Lower lobe of right lung (tissue), 2 donors: ENCODE measurements around the gene CSRP3. TPM values are rescaled to one million over a fixed set of nuclear protein-coding genes. Genes with fewer than 3 reads are reported as not detected.
"Not testable (repeated sequence)": the region's sequence is repeated elsewhere in the genome, so short reads cannot be mapped to it uniquely, and the experiment has no call there.

Experiments used
- ATAC-seq, 2 donors: fragments of 200-7000 bp; cut with Tn5 transposase; one replicate each; pipeline ENCODE4 v1.9.1; 2020 to 2022; ENCODE audit warnings: mild to moderate bottlenecking in 2 of 2, moderate library complexity in 2 of 2
- DNase-seq: peaks from one replicate; pipeline ENCODE4 v3.0.0-alpha.2; 2020
- H3K27ac ChIP-seq: fragments of 200-600 bp; one replicate; pipeline ENCODE4 v1.8.0; 2022
- H3K27me3 ChIP-seq: fragments of 200-600 bp; one replicate; pipeline ENCODE4 v1.8.0; 2022; ENCODE audit warnings: low read depth
- H3K36me3 ChIP-seq: fragments of 200-600 bp; one replicate; pipeline ENCODE4 v1.8.0; 2022; ENCODE audit warnings: mild to moderate bottlenecking
- H3K4me1 ChIP-seq: fragments of 200-600 bp; one replicate; pipeline ENCODE4 v1.8.0; 2022
- H3K4me3 ChIP-seq: fragments of 200-600 bp; one replicate; pipeline ENCODE4 v1.8.0; 2022; ENCODE audit warnings: mild to moderate bottlenecking
- H3K9me3 ChIP-seq: fragments of 200-600 bp; one replicate; pipeline ENCODE4 v1.8.0; 2022
- CTCF ChIP-seq: fragments of 200-600 bp; IDR thresholded peaks from one replicate; pipeline ENCODE4 v1.8.0; 2022; ENCODE audit warnings: antibody characterized with exemption, mild to moderate bottlenecking
- intact Hi-C: fragments of 100-400 bp; cut with DNase I; formaldehyde crosslinking; loops from one replicate; pipeline ENCODE4 v1.11.0; 2022
- total RNA-seq: library from RNA; stranded (reverse); fragmentation: NEBNext Ultra II Directional; extraction: Animal tissue kit (Norgen Biotek cat#: 25700); gene quantifications from one replicate; pipeline ENCODE4 v1.2.1, GENCODE V29; 2021
- donor health status: DM: no; HTN: yes; CAD: no; lungs with severe emphysema.

The CSRP3 gene
- total RNA-seq, 1 donor from 2014 or later = not detected

- no peak for TF ChIP-seq CTCF
- ATAC-seq (no peak), DNase-seq (no peak)
- Histone ChIP-seq H3K9me3 (no peaks in the 10 kb centered on the region), H3K4me1 (no peaks in the 10 kb centered on the region), H3K27me3 (no peaks in the 10 kb centered on the region), H3K36me3 (peaks cover 42% of the 10 kb centered on the region), H3K4me3 (no peak overlapping the region), H3K27ac (no peak overlapping the region)
- intact Hi-C loops = no loop called here
These were observed 38.8 kb downstream of the CSRP3 start for GRCh38 chr11:19162951-19163505.

- no peak for ATAC-seq
- no peak overlapping the region for H3K4me3 ChIP-seq
- intact Hi-C loops = no loop called here
- no peak for TF ChIP-seq CTCF
- no peaks in the 10 kb centered on the region for H3K4me1 ChIP-seq
- no peaks in the 10 kb centered on the region for H3K27me3 ChIP-seq
- no peaks in the 10 kb centered on the region for H3K9me3 ChIP-seq
- no peak overlapping the region for H3K27ac ChIP-seq
- no peak for DNase-seq
- H3K36me3 ChIP-seq = peaks cover 40% of the 10 kb centered on the region
These were observed 40.1 kb downstream of the CSRP3 start for GRCh38 chr11:19161651-19162050.

- Histone ChIP-seq H3K4me1 (no peaks in the 10 kb centered on the region), H3K4me3 (no peak overlapping the region), H3K9me3 (no peaks in the 10 kb centered on the region), H3K27me3 (no peaks in the 10 kb centered on the region), H3K27ac (no peak overlapping the region), H3K36me3 (peaks cover 32% of the 10 kb centered on the region)
- DNase-seq (no peak), ATAC-seq (no peak)
- no peak for TF ChIP-seq CTCF
- intact Hi-C loops = no loop called here
These were observed 40.9 kb downstream of the CSRP3 start for GRCh38 chr11:19160847-19161246.

- H3K4me1 ChIP-seq = no peaks in the 10 kb centered on the region
- DNase-seq (no peak), ATAC-seq (no peak)
- no peak for TF ChIP-seq CTCF
- H3K9me3 ChIP-seq = no peaks in the 10 kb centered on the region
- no peaks in the 10 kb centered on the region for H3K27me3 ChIP-seq
- H3K36me3 ChIP-seq = peaks cover 45% of the 10 kb centered on the region
- H3K4me3 ChIP-seq = no peak overlapping the region
- no peak overlapping the region for H3K27ac ChIP-seq
- intact Hi-C loops = no loop called here
These were observed 44.9 kb downstream of the CSRP3 start for GRCh38 chr11:19156892-19157291.

- intact Hi-C loops = no loop called here
- ATAC-seq = no peak
- H3K27me3 ChIP-seq = no peaks in the 10 kb centered on the region
- H3K36me3 ChIP-seq = peaks cover 28% of the 10 kb centered on the region
- no peaks in the 10 kb centered on the region for H3K4me1 ChIP-seq
- TF ChIP-seq CTCF = no peak
- H3K27ac ChIP-seq = no peak overlapping the region
- H3K4me3 ChIP-seq = no peak overlapping the region
- DNase-seq = no peak
- H3K9me3 ChIP-seq = no peaks in the 10 kb centered on the region
These were observed 56.5 kb downstream of the CSRP3 start for GRCh38 chr11:19145319-19145718.

GRCh38 chr11:19136884-19137283 is 64.9 kb downstream of the CSRP3 start:
- intact Hi-C loops, H3K9me3 ChIP-seq, H3K27me3 ChIP-seq: not testable (repeated sequence)

More at GRCh38 chr11:19136884-19137283, 64.9 kb downstream of the CSRP3 start:
- not testable (repeated sequence) for ATAC-seq, H3K27ac ChIP-seq, H3K4me1 ChIP-seq, DNase-seq, H3K4me3 ChIP-seq, H3K36me3 ChIP-seq
